MG63 (cell line): ENCODE results near the gene TBC1D5. TPM values are rescaled to one million over a fixed set of nuclear protein-coding genes. Genes with fewer than 3 reads are reported as not detected.

ENCODE experiments used
- DNase-seq: peaks from one replicate; pipeline ENCODE4 v3.0.0-alpha.2; 2020
- H3K27me3 ChIP-seq: fragments of 250-450 bp; sonication (Bioruptor Pico); 2 replicates; pipeline ENCODE4 v1.5.1; 2020; ENCODE audit warnings: mild to moderate bottlenecking, moderate library complexity
- H3K36me3 ChIP-seq: fragments of 250-450 bp; sonication (Bioruptor Pico); 2 replicates; pipeline ENCODE4 v1.5.1; 2020; ENCODE audit warnings: mild to moderate bottlenecking, moderate library complexity
- H3K4me3 ChIP-seq: fragments of 250-450 bp; sonication (Bioruptor Pico); 2 replicates; pipeline ENCODE4 v1.5.1; 2020; ENCODE audit warnings: mild to moderate bottlenecking, moderate library complexity
- H3K9me3 ChIP-seq: fragments of 250-450 bp; sonication (Bioruptor Pico); 2 replicates; pipeline ENCODE4 v1.5.1; 2020; ENCODE audit warnings: mild to moderate bottlenecking, moderate library complexity
- total RNA-seq: library from RNA; depleted of rRNA; stranded (reverse); fragments of >200 nt; shearing (Covaris generic); gene quantifications from 2 replicates; pipeline ENCODE4 v1.2.3, GENCODE V29; 2014; ENCODE audit warnings: low replicate concordance

TBC1D5 gene
- total RNA-seq, 1 experiment from 2014 or later = 28.3 TPM

DNA sequence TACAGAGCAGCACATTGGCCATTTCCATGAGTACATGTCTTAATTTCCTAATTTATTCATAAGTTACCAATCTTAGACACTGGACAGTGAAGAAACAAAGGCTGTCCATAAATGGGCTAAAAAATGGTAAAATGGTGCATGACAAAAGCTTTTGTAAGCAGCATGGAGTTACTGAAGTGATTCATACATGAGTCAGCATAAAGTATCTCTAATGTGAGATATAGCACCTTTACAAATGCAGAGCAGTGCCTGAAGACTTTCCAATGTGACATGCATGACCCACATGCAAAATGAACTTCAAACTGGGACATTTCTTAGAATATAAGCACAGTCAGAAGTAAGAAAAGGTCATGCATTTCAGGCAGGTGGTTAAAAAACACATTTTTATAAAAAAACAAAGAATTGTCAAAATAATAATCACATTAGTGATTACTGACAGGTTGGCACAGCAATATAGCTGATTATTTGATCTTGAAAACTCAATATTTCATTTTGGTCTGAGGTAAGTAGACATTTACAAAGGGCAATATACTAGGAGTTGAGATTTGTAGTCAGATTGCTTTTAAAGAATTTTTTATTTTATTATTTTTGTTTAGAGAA, 558.4 kb downstream of the TBC1D5 start:
- no peak for DNase-seq
- Histone ChIP-seq H3K9me3 (no peaks in the 10 kb centered on the region), H3K36me3 (no peaks in the 10 kb centered on the region), H3K27me3 (no peaks in the 10 kb centered on the region), H3K4me3 (no peak overlapping the region)

DNA sequence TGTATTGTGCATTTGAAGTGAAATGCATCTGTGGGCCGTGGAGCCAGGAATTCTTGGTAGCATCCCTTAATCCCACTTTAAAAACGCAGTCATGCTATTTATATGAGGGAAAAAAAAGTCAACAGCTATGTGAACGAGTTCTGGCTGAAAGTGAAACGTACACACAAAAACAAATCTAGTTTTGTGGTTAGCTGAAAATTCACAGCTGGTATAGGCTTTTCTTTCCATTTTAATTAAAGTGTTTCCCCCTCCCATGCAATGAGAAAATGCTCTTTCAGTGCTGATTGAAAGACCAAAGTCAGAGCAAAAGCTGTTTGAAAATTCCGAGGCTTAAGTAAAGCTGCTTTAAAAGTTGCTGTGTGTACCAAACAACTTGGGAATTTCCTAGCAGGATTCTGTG, 560.3 kb downstream of the TBC1D5 start:
- no peaks in the 10 kb centered on the region for H3K9me3 ChIP-seq
- no peaks in the 10 kb centered on the region for H3K36me3 ChIP-seq
- no peaks in the 10 kb centered on the region for H3K27me3 ChIP-seq
- H3K4me3 ChIP-seq = no peak overlapping the region
- no peak for DNase-seq

DNA sequence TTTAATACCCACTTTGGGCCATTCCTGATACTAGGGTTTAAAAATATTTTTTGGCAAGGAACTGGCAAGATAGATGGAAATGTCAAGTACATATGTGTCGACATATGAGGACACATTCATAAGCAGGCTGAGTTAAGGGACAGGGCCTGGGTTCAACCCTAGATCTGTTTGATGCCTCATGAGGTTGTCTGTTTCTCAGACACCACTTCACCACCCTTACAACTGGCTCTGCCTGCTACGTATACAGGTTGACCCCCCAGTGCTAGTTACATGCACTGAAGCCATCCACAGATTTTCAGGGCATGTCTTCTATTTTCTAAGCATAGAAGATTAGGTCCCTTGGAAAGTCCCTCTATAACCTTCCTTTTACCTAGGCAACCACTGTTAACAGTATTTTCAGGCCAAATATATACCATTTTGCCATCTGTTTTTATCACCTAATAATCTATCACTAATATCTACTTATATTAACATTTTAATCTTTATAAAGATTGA, 561.0 kb downstream of the TBC1D5 start:
- Histone ChIP-seq H3K36me3 (no peaks in the 10 kb centered on the region), H3K4me3 (no peak overlapping the region), H3K9me3 (no peaks in the 10 kb centered on the region), H3K27me3 (no peaks in the 10 kb centered on the region)
- DNase-seq = no peak

DNA sequence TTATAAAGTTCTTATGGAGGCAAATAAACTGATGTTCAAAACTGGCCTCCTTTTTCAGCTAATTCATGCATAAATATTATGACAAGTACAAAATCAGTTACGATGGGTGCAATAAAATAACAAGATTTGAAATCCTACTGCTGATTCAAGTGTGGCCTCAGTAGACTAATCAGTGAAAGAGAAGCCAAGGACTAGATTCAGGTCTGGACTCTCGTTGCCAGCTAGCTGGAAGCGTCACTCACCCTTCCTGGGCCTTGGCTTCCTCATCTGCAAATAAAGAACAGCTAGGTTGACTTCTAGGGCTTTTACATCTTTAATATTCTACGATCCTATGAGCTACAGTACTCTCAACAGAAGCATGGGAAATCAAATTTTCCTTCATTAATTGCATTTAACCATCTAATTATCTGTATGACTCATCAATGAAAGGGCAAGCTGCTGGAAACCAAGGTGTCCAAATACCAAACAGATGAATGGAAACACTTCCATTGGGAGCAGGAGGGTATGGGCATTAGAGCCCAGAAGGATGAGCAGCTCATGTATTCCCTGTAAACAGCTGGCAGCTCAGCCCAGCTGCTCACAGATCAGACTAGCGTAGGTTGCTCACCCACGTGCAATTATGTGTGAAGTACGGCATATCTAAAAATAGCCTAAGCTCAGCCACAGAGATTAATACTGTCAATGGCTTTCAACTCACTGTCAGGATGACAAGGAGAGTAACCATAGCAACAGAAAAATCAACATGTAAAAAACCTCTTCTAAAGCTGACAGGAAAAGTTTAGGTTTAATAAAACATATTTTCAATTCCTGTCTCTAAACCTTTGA, 562.8 kb downstream of the TBC1D5 start:
- Histone ChIP-seq H3K9me3 (no peaks in the 10 kb centered on the region), H3K4me3 (no peak overlapping the region), H3K36me3 (no peaks in the 10 kb centered on the region), H3K27me3 (no peaks in the 10 kb centered on the region)
- no peak for DNase-seq

DNA sequence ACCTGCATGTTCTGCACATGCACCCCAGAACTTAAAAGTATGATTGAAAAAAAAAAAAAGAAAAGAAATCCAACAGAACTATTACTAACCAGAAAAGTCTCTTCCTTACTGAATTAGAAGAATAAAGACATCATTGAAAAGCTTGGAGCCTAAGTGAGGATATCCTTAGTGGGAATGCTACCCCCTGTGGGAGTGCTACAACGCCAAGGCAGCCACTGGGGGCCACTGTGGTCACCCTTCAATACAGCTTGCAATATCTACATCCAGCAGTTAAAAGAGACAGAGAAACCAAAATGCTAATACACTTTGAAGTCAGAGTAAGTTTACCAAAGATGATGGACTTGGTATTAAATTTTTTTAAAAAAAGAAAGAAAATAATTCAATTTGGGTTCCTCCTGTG, 565.7 kb downstream of the TBC1D5 start:
- DNase-seq = no peak
- no peaks in the 10 kb centered on the region for H3K27me3 ChIP-seq
- H3K4me3 ChIP-seq = no peak overlapping the region
- no peaks in the 10 kb centered on the region for H3K36me3 ChIP-seq
- no peaks in the 10 kb centered on the region for H3K9me3 ChIP-seq

DNA sequence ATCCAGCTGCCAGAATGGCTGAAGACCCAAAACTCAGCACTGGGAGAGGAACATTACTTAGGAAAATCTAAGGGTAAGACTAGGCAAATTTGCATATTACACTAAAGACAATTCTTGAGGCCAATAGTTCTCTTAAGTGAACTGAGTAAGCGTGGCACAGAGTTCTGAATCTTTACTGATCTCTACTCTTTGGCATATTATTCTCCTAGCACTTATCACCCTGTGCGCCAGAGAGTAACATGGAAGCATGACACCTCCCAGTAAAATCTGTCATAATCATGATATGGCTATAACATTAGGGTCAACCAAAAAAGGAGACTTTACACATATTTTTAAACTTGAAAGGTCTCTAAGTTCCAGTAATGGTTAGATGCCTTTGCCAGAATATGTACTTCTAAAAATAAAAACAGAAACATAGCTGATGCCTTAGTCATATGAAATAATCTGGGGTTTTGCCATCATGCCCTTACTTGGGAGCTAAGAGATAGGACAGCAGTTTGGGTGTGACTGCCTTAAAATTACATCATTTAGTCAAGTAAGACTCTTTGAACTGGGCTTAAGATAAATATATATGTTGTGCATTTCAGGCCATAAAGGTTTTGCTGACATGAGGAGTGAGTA, 567.1 kb downstream of the TBC1D5 start:
- no peaks in the 10 kb centered on the region for H3K9me3 ChIP-seq
- H3K4me3 ChIP-seq = no peak overlapping the region
- DNase-seq = no peak
- H3K27me3 ChIP-seq = no peaks in the 10 kb centered on the region
- H3K36me3 ChIP-seq = no peaks in the 10 kb centered on the region

DNA sequence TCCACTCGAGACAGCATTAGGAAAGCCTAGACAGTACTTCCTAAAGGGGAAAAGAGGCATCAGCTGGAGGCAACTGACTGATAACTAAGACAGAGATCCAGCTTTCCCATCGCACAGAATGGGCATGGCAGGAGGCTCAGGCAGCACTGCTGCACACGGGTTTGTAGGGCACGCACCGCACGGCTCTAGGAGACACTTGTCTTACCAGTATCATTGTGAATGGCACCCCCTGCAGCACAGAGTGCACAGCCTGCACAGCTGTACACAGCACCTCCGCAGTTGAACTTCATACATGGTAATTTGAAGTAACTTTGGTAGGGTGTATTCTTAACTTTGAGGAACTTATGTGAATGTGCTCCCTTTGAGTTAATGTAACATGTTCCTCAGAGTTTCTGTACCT, 576.1 kb downstream of the TBC1D5 start:
- DNase-seq = no peak
- H3K4me3 ChIP-seq = no peak overlapping the region
- H3K36me3 ChIP-seq = no peaks in the 10 kb centered on the region
- H3K9me3 ChIP-seq = no peaks in the 10 kb centered on the region
- no peaks in the 10 kb centered on the region for H3K27me3 ChIP-seq

DNA sequence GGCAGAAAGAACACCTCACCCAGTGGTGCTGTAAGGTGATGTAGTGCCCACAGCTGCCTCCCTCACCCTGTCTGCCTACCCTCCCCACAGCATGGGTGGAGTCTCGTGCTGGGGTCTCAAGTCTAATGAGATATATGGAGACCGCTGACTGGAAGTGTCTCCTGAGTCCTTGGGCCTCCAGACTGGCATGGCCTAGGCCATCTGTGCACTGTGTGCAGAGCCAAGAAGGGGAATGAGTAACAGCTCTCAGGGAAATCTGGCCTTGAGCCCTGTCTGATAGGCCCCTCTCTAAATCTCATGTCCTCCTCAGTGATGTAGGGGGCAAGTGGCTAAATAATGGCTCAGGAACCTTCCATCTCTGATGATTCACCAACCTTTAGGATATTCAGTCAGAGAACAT, 580.3 kb downstream of the TBC1D5 start:
- Histone ChIP-seq H3K4me3 (no peak overlapping the region), H3K9me3 (no peaks in the 10 kb centered on the region), H3K36me3 (no peaks in the 10 kb centered on the region), H3K27me3 (no peaks in the 10 kb centered on the region)
- no peak for DNase-seq

DNA sequence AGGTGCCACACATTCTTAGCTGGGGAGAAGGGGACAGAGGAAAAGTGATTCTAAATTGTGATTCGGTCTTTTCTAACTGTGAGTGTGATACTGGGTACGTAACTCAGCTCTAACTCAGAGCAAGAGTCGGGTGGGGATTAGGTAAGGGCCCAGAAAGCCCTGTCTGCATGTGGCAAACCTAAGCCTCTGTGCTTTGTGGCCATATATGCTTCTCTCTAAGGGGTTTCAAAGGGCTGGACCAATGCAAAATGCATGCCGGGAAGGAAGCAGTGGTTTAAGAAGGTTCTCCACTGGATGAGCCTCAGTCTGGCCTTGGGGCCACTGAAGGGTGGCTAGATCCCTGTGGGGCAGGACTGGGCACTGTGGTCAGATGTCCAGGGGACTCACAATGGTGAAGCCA, 581.8 kb downstream of the TBC1D5 start:
- Histone ChIP-seq H3K4me3 (no peak overlapping the region), H3K27me3 (no peaks in the 10 kb centered on the region), H3K36me3 (no peaks in the 10 kb centered on the region), H3K9me3 (no peaks in the 10 kb centered on the region)
- DNase-seq = no peak

DNA sequence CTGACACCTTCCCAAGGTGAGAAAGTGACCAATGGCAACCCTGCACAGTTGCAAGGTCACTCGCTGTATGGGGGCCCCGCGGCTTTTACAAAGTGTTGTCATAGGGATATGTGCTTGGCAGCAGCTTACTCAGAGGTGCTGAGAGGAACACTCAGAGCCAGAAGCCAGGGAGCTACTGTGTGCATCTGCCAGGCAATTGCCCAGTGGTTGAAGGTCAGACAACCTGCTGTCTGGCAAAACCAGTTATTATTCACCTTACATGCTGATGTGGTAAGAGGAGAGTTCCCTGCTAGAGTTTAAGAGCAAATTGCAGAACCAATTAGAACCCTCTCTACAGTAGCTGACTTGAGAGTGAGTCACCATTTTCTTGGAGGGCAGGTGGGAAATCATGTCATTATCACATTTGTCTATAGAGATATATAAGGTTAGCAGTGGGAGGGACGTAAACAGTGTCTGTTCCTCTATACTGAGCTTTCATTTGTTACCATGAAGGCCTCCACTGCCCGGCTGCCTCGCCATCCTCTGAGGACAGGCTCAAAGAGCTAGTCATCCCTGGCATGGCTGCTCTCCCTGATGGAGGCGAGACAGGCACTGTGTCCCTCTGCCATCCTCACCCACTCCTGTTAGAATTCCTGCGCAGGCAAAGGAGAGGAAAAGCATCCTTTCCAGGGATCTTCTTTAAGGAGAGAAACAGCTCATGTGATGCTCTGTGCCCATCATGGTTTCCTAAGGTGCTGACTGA, 583.3 kb downstream of the TBC1D5 start:
- DNase-seq = no peak
- Histone ChIP-seq H3K36me3 (no peaks in the 10 kb centered on the region), H3K4me3 (no peak overlapping the region), H3K27me3 (no peaks in the 10 kb centered on the region), H3K9me3 (no peaks in the 10 kb centered on the region)

DNA sequence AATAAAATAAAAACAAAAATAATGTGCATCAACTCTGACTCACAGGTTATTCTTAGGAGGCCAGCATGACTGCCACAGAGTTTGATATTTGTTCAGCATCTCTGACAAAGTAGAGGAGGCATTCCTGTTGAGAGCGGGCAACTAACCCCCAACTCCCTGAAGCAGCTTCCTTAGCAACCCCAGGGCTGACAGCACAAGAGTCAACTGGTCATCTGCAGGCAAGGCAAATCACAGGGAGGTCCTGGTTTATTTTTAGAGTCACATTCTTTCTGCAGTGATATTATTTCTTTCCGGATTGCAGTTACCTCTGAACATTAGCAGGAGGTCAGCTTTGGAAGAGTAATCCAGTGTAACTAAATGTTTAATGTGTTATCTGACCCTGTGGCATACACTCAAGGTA, 584.7 kb downstream of the TBC1D5 start:
- H3K27me3 ChIP-seq = no peaks in the 10 kb centered on the region
- no peak overlapping the region for H3K4me3 ChIP-seq
- no peak for DNase-seq
- no peaks in the 10 kb centered on the region for H3K9me3 ChIP-seq
- no peaks in the 10 kb centered on the region for H3K36me3 ChIP-seq

DNA sequence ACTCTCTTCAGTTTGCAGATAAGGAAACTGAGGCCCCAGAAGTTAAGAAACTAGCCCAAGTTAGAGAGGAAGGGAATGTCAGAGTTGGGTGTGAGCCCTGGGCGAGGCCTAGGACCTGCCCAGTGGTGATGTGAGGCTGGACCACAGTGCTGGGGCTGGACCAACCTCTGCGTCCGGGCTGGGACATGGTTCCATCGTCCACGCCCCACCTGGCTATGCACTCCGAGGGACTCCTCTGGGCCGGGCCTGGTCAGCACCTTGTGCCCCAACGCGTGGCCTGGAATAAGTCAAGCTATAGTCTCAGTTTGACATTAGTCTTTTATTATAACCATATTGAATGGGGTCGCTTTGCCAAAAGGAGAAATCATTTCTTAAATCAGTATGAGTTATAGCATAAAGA, 585.6 kb downstream of the TBC1D5 start:
- DNase-seq = no peak
- Histone ChIP-seq H3K36me3 (no peaks in the 10 kb centered on the region), H3K27me3 (no peaks in the 10 kb centered on the region), H3K4me3 (no peak overlapping the region), H3K9me3 (no peaks in the 10 kb centered on the region)

DNA sequence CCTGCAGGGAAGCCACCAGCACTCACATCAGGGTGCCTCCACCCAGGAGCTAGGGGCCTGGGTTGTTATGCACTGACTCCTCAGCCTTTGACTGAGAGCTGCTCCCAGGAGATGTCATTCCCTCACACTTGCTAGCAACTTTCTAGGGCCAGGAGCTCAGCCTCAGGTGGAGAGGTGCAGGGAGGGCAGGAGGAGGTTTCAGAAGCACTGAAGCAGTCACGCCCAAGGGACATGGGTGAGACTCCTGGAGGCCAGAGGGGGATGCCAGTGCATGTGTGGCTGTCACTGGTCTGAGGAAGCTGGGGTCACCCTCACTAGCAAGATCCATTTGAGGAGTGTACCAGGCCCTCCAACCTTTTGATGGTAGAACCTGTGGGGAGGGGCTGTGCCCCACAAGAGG, 586.5 kb downstream of the TBC1D5 start:
- no peak overlapping the region for H3K4me3 ChIP-seq
- H3K36me3 ChIP-seq = no peaks in the 10 kb centered on the region
- no peaks in the 10 kb centered on the region for H3K9me3 ChIP-seq
- H3K27me3 ChIP-seq = no peaks in the 10 kb centered on the region
- no peak for DNase-seq

DNA sequence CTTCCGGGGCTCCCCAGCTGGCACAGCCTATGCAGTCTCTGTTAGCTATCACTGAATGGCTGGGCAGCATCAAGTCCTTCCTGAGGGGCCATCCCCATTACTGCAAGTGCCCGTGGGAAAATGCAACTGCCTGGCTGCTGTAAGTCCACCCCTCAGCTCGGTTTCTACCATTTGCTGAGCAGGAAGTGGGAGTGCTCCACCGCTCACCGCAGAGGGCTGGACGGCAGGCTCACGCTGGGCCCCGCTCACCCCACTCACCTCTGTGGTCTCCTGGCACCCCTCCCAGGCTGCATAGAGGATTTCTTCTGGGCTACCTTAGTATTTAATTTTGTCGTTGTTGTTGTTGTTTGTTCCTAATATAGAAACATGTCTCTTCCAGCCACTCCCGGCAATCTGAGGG, 587.5 kb downstream of the TBC1D5 start:
- DNase-seq = no peak
- no peaks in the 10 kb centered on the region for H3K27me3 ChIP-seq
- H3K9me3 ChIP-seq = no peaks in the 10 kb centered on the region
- no peaks in the 10 kb centered on the region for H3K36me3 ChIP-seq
- H3K4me3 ChIP-seq = no peak overlapping the region

DNA sequence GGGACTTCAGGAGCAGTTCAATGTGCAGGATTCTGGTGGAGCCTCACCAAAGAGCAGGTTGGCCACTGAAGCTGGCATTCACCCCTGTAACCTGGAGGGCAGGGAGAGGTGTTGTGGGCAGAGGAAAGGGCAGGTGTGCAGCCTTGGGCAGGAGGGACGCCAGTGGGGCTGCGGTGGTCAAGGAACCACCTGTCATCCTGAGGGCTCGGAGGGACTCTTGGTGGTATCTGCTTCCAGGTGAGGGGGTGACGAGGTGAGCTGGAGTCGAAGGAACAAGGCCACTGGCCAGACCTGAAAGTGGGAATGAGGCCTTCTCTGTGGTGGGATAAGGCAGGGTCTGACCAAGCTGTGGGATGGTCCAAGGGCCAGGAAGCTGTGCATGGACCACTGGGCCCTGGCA, 588.2 kb downstream of the TBC1D5 start:
- no peak overlapping the region for H3K4me3 ChIP-seq
- no peaks in the 10 kb centered on the region for H3K27me3 ChIP-seq
- H3K36me3 ChIP-seq = no peaks in the 10 kb centered on the region
- DNase-seq = no peak
- H3K9me3 ChIP-seq = no peaks in the 10 kb centered on the region

DNA sequence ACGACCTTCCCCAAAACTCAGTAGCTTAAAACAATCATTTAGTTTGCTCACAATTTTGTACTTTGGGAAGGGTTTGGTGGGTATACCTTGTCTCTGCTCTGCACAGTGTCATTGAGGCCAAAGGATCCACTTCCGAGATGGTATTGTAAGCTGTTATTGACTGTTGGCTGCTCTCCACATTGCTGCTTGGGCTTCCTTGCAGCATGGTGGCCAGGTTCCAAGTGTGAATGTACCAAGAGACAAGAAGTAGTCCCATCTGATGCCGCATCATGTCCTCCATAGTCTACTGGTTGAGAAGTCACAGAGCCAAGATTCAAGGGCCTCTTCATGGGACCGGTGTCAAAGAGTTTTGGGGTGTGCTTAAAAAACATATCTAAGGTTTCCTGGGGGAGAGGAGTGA, 589.2 kb downstream of the TBC1D5 start:
- Histone ChIP-seq H3K9me3 (no peaks in the 10 kb centered on the region), H3K27me3 (no peaks in the 10 kb centered on the region), H3K36me3 (no peaks in the 10 kb centered on the region), H3K4me3 (no peak overlapping the region)
- DNase-seq = no peak
